RPMI7951 (cell line): ENCODE data around the gene MECP2. TPM values are rescaled to one million over a fixed set of nuclear protein-coding genes. Genes with fewer than 3 reads are reported as not detected.
A peak's percentile ranks its signal among the peaks of the same experiment; 100 is the strongest.
"Not testable (repeated sequence)": the region's sequence is repeated elsewhere in the genome, so short reads cannot be mapped to it uniquely, and the experiment has no call there.

Source experiments
- DNase-seq: peaks from one replicate; pipeline ENCODE4 v3.0.0-alpha.2; 2012; ENCODE audit warnings: low read depth
- total RNA-seq: library from RNA; depleted of rRNA; stranded (reverse); fragments of >200 nt; shearing (Covaris generic); gene quantifications from 2 replicates; pipeline ENCODE4 v1.2.3, GENCODE V29; 2014; rRNA removed

MECP2 gene
- total RNA-seq, result 12.5 and 12.9 TPM in 2 replicates

- DNase-seq, result peak; percentile 86
Observed at GRCh38 chrX:154097589-154098541, at the start of gene MECP2. MECP2 (minus strand) TSS chrX:154097717.

GRCh38 chrX:154144010-154144409 is 46.5 kb upstream of the MECP2 start, which contains the start of gene OPN1LW:
OPN1LW (plus strand) TSS chrX:154144243; CDS start chrX:154144284, 41 bp downstream.
- not testable (repeated sequence) for DNase-seq

GRCh38 chrX:154142950-154143745 is 45.6 kb upstream of the MECP2 start:
- DNase-seq, result no peak

GRCh38 chrX:154142386-154142785 is 44.9 kb upstream of the MECP2 start:
- no peak for DNase-seq

GRCh38 chrX:154140742-154141141 is 43.2 kb upstream of the MECP2 start:
- no peak for DNase-seq

- no peak for DNase-seq
Observed at GRCh38 chrX:154140206-154140605, 42.7 kb upstream of the MECP2 start.

GRCh38 chrX:154138857-154139256 is 41.3 kb upstream of the MECP2 start:
- DNase-seq, result no peak

GRCh38 chrX:154136627-154137161 is 39.2 kb upstream of the MECP2 start:
- peak; percentile 55 for DNase-seq

GRCh38 chrX:154135458-154136229 is 38.1 kb upstream of the MECP2 start:
- DNase-seq, result peak; percentile 39

- no peak for DNase-seq
Observed at GRCh38 chrX:154132366-154132765, 34.8 kb upstream of the MECP2 start.

GRCh38 chrX:154131955-154132354 is 34.4 kb upstream of the MECP2 start:
- no peak for DNase-seq

- no peak for DNase-seq
Observed at GRCh38 chrX:154126101-154126500, 28.6 kb upstream of the MECP2 start.

- DNase-seq, result no peak
Observed at GRCh38 chrX:154125391-154126040, 28.0 kb upstream of the MECP2 start.

- DNase-seq, result peak; percentile 34
Observed at GRCh38 chrX:154123241-154124219, 26.0 kb upstream of the MECP2 start.

GRCh38 chrX:154121961-154122360 is 24.4 kb upstream of the MECP2 start:
- DNase-seq, result peak; percentile 2

- no peak for DNase-seq
Observed at GRCh38 chrX:154121207-154121606, 23.7 kb upstream of the MECP2 start.

GRCh38 chrX:154120567-154120966 is 23.1 kb upstream of the MECP2 start:
- DNase-seq, result no peak

- no peak for DNase-seq
Observed at GRCh38 chrX:154117566-154117965, 20.0 kb upstream of the MECP2 start.

GRCh38 chrX:154116426-154117211 is 19.1 kb upstream of the MECP2 start:
- no peak for DNase-seq
